Frontal cortex (tissue), 4 donors: ENCODE results near the gene SLC26A4. TPM values are rescaled to one million over a fixed set of nuclear protein-coding genes. Genes with fewer than 3 reads are reported as not detected.

Experiments
- DNase-seq, 2 donors: peaks; one replicate each; pipeline ENCODE4 v3.0.0; 2012; ENCODE audit warnings: low spot score in 2 of 2
- FAIRE-seq: peaks from 2 replicates; lab custom pipeline; 2012; peaks lifted over from hg19 to GRCh38; lab: Jason Lieb, UNC
- total RNA-seq: library from RNA; depleted of rRNA; stranded (reverse); fragments of >200 nt; gene quantifications from one replicate; pipeline ENCODE4 v1.2.3, GENCODE V29; 2014
- donor health status: control.
- donor health status: control.
- donor health status: control.

SLC26A4 gene
- total RNA-seq, 1 donor from 2014 or later, result 4.1 TPM

GRCh38 chr7:107691716-107692115 is 31.1 kb downstream of the SLC26A4 start:
- FAIRE-seq (no peak), DNase-seq (no peak)

GRCh38 chr7:107692501-107692900 is 31.9 kb downstream of the SLC26A4 start:
- DNase-seq (no peak), FAIRE-seq (no peak)

GRCh38 chr7:107693396-107693795 is 32.8 kb downstream of the SLC26A4 start:
- DNase-seq, result no peak
- FAIRE-seq, result no peak

GRCh38 chr7:107694386-107694785 is 33.8 kb downstream of the SLC26A4 start:
- no peak for DNase-seq

GRCh38 chr7:107696330-107696946 is 35.8 kb downstream of the SLC26A4 start:
- DNase-seq, result no peak
- FAIRE-seq, result no peak

More at GRCh38 chr7:107694386-107694785, 33.8 kb downstream of the SLC26A4 start:
- no peak for FAIRE-seq

GRCh38 chr7:107697321-107698049 is 36.9 kb downstream of the SLC26A4 start:
- no peak for FAIRE-seq
- no peak for DNase-seq

- no peak for DNase-seq
Measured at GRCh38 chr7:107700570-107700969, 39.9 kb downstream of the SLC26A4 start.

GRCh38 chr7:107701191-107701590 is 40.6 kb downstream of the SLC26A4 start:
- no peak for FAIRE-seq
- DNase-seq, result no peak

More at GRCh38 chr7:107700570-107700969, 39.9 kb downstream of the SLC26A4 start:
- FAIRE-seq, result no peak

- no peak for FAIRE-seq
Measured at GRCh38 chr7:107703219-107703618, 42.6 kb downstream of the SLC26A4 start.

GRCh38 chr7:107703872-107704271 is 43.2 kb downstream of the SLC26A4 start:
- no peak for FAIRE-seq

More at GRCh38 chr7:107703219-107703618, 42.6 kb downstream of the SLC26A4 start:
- no peak for DNase-seq

GRCh38 chr7:107708956-107709355 is 48.3 kb downstream of the SLC26A4 start:
- no peak for DNase-seq
- FAIRE-seq, result no peak

More at GRCh38 chr7:107703872-107704271, 43.2 kb downstream of the SLC26A4 start:
- no peak for DNase-seq

- DNase-seq, result no peak
- no peak for FAIRE-seq
Measured at GRCh38 chr7:107711301-107711700, 50.7 kb downstream of the SLC26A4 start.

- no peak for DNase-seq
- no peak for FAIRE-seq
Measured at GRCh38 chr7:107712025-107712424, 51.4 kb downstream of the SLC26A4 start.

GRCh38 chr7:107712896-107713295 is 52.3 kb downstream of the SLC26A4 start:
- DNase-seq (no peak), FAIRE-seq (no peak)

GRCh38 chr7:107715531-107715930 is 54.9 kb downstream of the SLC26A4 start:
- DNase-seq (no peak), FAIRE-seq (no peak)

GRCh38 chr7:107718456-107719193 is 58.0 kb downstream of the SLC26A4 start:
- DNase-seq, result no peak
- FAIRE-seq, result no peak

- FAIRE-seq (no peak), DNase-seq (no peak)
Measured at GRCh38 chr7:107721286-107721685, 60.7 kb downstream of the SLC26A4 start.

- DNase-seq (no peak), FAIRE-seq (no peak)
Measured at GRCh38 chr7:107723255-107723654, 62.6 kb downstream of the SLC26A4 start.

- FAIRE-seq, result peak; percentile 84
- DNase-seq, result peak; percentile 43 to 53
Measured at GRCh38 chr7:107725138-107725740, 64.6 kb downstream of the SLC26A4 start.
